ENCODE results near the gene ZNF497.
"Not testable (repeated sequence)": the region's sequence is repeated elsewhere in the genome, so short reads cannot be mapped to it uniquely, and the experiment has no call there.

Gene ZNF497

DNA sequence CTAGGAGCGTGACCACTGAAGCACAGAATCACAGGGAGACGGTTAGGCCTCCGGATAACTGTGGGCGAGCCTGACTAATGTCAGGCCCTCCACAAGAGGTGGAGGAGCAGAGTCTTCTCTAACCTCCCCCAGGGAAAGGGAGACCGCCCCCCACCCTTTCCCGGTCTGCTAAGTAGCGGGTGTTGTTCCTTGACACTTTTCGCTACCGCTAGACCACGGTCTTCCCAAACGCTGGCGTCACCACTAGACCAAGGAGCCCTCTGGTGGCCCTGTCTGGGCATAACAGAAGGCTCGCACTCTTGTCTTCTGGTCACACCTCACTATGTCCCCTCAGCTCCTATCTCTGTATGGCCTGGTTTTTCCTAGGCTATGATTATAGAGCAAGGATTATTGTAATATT is 51.9 kb downstream of the ZNF497 start:
- not testable (repeated sequence) for DNase-seq (ENCODE audit: low read depth)

- DNase-seq (ENCODE audit: low read depth), result no peak
Observed at GRCh38 chr19:58307736-58308135, 54.8 kb downstream of the ZNF497 start.

- DNase-seq (ENCODE audit: low read depth), result no peak
Observed at GRCh38 chr19:58305932-58306323, 56.6 kb downstream of the ZNF497 start.

DNA sequence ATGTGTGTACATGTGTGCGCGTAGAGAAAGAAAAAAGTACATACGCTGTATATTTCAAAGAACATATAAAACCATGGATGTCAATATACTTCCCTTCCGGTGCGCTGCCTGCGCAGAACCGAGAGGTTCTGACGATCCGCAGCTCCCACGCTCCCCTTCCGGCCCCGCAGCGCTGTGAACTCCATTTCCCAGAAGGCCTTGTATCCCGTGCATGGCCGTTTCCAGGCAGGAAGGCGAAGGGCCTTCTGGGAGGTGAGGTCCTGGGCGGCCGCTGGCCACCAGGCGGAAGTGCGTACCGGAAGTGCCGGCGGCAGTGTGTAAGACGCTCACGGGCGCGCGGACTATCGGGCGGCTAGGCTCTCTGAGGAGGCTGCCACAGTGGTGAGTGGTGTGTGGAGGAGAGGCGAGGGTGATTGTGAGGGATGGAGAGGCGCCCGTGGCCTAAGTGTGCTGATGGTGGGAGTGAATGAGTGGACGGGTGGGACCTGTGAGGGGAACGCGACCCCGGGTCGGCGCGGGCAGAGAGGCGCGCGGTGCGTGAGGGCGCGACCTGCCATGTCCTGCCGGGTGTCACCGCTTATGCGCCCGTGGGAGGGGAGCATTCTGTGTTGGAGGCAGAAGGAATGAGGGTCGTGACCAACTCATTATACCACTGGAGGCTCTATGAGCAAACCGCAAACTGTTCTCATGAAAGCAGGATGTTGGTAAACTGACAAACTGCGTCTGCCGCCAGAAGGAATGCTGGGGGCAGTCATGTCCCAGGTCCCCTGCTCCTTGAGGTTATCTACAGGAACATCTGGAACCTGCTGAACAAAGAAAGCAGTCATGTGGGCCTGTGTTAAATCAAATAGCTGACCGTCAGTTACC is 57.3 kb downstream of the ZNF497 start, which contains the start of gene ERVK3-1:
Gene ERVK3-1 (plus strand): TSS at position 313 of the 867 bp plus-strand sequence. CDS start 6,792 bp downstream, outside the sequence.
- DNase-seq (ENCODE audit: low read depth), result peak; percentile 98

DNA sequence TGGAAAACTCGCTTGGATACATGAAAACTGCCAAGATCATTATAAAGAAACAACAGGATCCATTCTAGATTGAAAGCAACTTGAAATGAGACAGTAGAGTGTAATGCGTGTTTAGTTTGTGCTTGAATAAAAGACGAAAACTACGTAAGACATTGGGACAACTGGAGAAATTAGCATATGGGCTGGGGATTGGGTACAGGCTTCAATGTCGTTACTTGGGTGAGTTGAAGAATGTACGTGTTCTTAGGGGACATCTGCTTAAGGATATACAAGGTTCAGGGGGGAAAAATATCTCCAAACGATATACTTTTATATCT is 57.8 kb downstream of the ZNF497 start:
- no peak for DNase-seq (ENCODE audit: low read depth)
